ENCODE measurements around the gene PDE2A.

- no peak for TF ChIP-seq EZH2 (IDR thresholded peaks at IDR 0.05; ENCODE audit: low read depth)
- TF ChIP-seq CTCF (conservative IDR thresholded peaks at IDR 0.05), result no peak
Observed at GRCh38 chr11:72583177-72583553, 91.1 kb downstream of the PDE2A start.

Data from PC-9 (cell line).